Testis (tissue), 3 donors: ENCODE measurements around the gene MACO1. TPM values are rescaled to one million over a fixed set of nuclear protein-coding genes. Genes with fewer than 3 reads are reported as not detected.
"Not testable (repeated sequence)": the region's sequence is repeated elsewhere in the genome, so short reads cannot be mapped to it uniquely, and the experiment has no call there.

ENCODE experiments used
- DNase-seq: peaks from one replicate; pipeline ENCODE4 v3.0.0-alpha.2; 2019
- H3K27ac ChIP-seq, 2 donors: fragments of 200-600 bp; sonication (generic); one replicate each; pipeline ENCODE4 v1.5.1; 2019
- H3K27me3 ChIP-seq: fragments of 200-600 bp; sonication (generic); one replicate; pipeline ENCODE4 v1.5.1; 2019
- H3K36me3 ChIP-seq: fragments of 200-600 bp; sonication (generic); one replicate; pipeline ENCODE4 v1.5.1; 2017; ENCODE audit warnings: low read depth; ENCODE audit errors: missing control alignments
- H3K4me1 ChIP-seq: fragments of 200-600 bp; sonication (generic); one replicate; pipeline ENCODE4 v1.5.1; 2019
- H3K4me3 ChIP-seq, 2 donors: fragments of 200-600 bp; sonication (generic); one replicate each; pipeline ENCODE4 v1.5.1; 2017 to 2019
- H3K9me3 ChIP-seq: fragments of 200-600 bp; sonication (generic); one replicate; pipeline ENCODE4 v1.5.1; 2017
- POLR2A ChIP-seq: fragments of 450-650 bp; IDR thresholded peaks from one replicate; pipeline ENCODE4 v1.6.1; 2017; ENCODE audit warnings: antibody characterized with exemption, mild to moderate bottlenecking, moderate library complexity
- WGBS, 2 donors: methylation state at CpG; one replicate each; pipeline ENCODE4 v1.1.5; 2018; 5-methylcytosine and 5-hydroxymethylcytosine counted together
- intact Hi-C: fragments of 100-400 bp; cut with DNase I; formaldehyde crosslinking; loops from one replicate; pipeline ENCODE4 v1.15.1; 2023; ENCODE audit warnings: low total_unique reads
- polyA plus RNA-seq: library from polyadenylated mRNA; stranded (reverse); fragments of 350-450 nt; fragmentation: Illumina TruSeq; extraction: RNeasy Lipid Tissue Mini Kit (QIAGEN cat#74804); gene quantifications from one replicate; pipeline ENCODE4 v1.2.3, GENCODE V29; 2014; ENCODE audit warnings: low read depth, low replicate concordance; ENCODE audit not compliant: insufficient read depth
- total RNA-seq, 2 donors: library from RNA; depleted of rRNA; stranded (reverse); fragments of >200 nt; gene quantifications; one replicate each; pipeline ENCODE4 v1.2.3, GENCODE V29; 2016
- TF ChIP-seq, protein P1 (sequence below), 3 experiments: fragments of 450-650 bp in 2 of 3; fragments of 200-600 bp in 1 of 3; sonication (generic) in 1 of 3; IDR thresholded peaks; one replicate each; pipeline ENCODE4 v1.5.1; 2016 to 2019; ENCODE audit warnings: antibody characterized with exemption in 3 of 3, mild to moderate bottlenecking in 2 of 3, moderate library complexity in 1 of 3

MACO1 gene
- total and polyA plus RNA-seq, 3 donors from 2014 or later = 22.1 to 51.3 (median 25.4) TPM

DNA sequence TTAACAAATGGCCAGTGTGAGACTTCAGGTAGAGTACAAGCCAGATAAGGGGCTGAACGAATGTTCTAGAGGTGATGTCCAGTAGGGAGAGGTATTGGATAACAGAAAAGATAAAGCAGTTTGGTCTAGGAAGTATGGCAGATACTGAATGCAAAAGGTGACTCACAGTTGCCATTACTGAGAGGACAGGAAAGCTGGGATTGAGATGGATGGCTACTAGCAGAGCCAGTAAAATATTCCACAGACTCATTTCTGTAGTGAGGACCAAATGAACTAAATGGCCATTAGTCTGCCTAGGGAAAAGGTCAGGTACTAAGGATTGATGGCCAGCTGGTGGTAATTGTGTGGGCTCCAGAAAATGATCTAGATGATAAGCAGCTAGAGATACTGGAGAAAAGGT lies 11.5 kb downstream of the MACO1 start:
- Histone ChIP-seq H3K27ac (no peak overlapping the region), H3K9me3 (no peaks in the 10 kb centered on the region), H3K4me3 (no peak overlapping the region), H3K27me3 (no peaks in the 10 kb centered on the region), H3K36me3 (no peaks in the 10 kb centered on the region), H3K4me1 (no peaks in the 10 kb centered on the region)
- TF ChIP-seq, protein P1, sequence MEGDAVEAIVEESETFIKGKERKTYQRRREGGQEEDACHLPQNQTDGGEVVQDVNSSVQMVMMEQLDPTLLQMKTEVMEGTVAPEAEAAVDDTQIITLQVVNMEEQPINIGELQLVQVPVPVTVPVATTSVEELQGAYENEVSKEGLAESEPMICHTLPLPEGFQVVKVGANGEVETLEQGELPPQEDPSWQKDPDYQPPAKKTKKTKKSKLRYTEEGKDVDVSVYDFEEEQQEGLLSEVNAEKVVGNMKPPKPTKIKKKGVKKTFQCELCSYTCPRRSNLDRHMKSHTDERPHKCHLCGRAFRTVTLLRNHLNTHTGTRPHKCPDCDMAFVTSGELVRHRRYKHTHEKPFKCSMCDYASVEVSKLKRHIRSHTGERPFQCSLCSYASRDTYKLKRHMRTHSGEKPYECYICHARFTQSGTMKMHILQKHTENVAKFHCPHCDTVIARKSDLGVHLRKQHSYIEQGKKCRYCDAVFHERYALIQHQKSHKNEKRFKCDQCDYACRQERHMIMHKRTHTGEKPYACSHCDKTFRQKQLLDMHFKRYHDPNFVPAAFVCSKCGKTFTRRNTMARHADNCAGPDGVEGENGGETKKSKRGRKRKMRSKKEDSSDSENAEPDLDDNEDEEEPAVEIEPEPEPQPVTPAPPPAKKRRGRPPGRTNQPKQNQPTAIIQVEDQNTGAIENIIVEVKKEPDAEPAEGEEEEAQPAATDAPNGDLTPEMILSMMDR (IDR thresholded peaks at IDR 0.05) = no peak
- TF ChIP-seq POLR2A = no peak
- WGBS, 2 donors = 64 to 68% methylated on average over 1 of the region's 1 CpG
- no peak for DNase-seq
- intact Hi-C loops = loop anchor here (10.0 kb wide), 1 partner anchor 63 kb away; no protein-coding TSS in a partner anchor

DNA sequence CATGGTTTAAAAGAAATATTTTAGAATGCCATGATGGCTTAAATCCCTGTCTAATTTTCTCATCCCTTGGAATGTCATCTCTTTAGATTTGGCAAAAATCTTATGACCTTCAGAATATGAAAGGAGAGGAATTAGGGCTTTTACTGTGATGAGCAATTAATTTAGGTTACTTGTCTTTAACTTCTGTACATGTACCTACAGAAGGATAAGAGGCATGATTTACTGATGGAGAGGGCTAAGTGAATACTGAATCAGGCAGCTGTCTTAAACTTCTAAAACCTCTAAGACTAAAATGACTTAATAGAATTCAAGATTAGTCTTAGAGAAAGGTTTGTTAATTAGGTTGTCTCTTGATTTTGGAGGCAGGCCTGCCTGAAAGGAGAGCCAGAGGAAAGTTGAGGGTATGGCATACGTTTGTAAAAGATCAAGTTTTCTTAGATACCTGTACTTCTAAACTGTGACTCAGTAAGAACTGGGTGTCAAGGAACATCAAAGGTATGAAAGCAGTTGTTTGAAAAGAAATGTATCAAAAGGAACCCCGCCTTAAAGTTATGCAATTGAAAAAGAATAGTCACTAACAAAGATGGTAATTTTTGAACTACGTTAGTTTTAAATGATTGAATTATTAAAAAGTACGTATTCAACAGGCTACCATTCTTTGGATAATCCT lies 12.5 kb downstream of the MACO1 start:
- no peak overlapping the region for H3K4me3 ChIP-seq
- DNase-seq = no peak
- H3K27me3 ChIP-seq = no peaks in the 10 kb centered on the region
- no peaks in the 10 kb centered on the region for H3K9me3 ChIP-seq
- TF ChIP-seq, protein P1 (IDR thresholded peaks at IDR 0.05) = no peak
- no peak for TF ChIP-seq POLR2A
- 79 to 84% methylated on average over 4 of the region's 4 CpGs for WGBS, 2 donors
- no peaks in the 10 kb centered on the region for H3K36me3 ChIP-seq
- no peak overlapping the region for H3K27ac ChIP-seq
- H3K4me1 ChIP-seq = no peaks in the 10 kb centered on the region
- intact Hi-C loops = loop anchor here (10.0 kb wide), 1 partner anchor 62 kb away; no protein-coding TSS in a partner anchor

DNA sequence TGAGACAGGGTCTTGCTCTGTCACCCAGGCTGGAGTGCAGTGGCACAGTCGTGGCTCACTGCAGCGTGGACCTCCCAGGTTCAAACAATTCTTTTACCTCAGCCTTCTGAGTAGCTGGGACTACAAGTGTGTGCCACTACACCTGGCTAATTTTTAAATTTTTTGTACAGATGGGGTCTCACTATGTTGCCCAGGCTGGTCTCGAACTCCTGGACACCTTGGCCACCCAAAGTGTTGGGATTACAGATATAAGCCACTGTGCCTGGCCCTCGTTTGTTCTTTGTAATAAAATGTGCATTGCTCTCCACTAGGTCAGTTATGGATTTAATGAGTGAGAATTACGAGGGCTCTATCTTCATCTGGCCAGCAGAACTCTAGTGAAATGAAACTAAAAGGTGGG lies 13.9 kb downstream of the MACO1 start:
- intact Hi-C loops = loop anchor here (10.0 kb wide), 1 partner anchor 60 kb away; no protein-coding TSS in a partner anchor
- H3K27me3 ChIP-seq = not testable (repeated sequence)

DNA sequence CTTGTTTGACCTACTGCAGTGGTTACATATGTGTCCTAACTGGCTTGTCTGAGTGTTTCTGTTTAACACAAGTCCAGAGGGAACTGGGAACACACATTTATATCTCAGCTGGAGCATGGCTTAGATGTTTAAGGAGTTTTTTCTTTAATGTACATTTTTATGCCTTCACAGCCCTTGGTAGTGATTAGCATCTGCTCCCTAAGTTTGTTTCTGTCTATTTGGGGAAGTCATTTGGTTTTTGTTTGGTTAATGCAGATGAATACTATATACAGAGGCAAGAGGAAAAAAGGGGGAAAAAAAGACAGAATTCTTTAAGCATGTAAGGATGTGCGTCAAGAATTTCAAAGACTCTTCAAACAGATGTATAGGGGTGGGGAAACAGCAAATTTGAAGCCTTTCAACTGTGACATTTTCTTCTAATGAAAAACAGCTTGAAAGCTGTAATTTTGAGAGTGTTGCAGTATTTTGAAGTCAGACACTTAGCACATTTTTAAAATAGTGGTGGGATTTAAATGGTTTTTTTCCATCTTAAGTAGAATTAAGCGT lies 15.4 kb downstream of the MACO1 start:
- no peak overlapping the region for H3K4me3 ChIP-seq
- no peak for TF ChIP-seq POLR2A
- TF ChIP-seq, protein P1 (IDR thresholded peaks at IDR 0.05) = no peak
- H3K27ac ChIP-seq = no peak overlapping the region
- no peaks in the 10 kb centered on the region for H3K36me3 ChIP-seq
- no peaks in the 10 kb centered on the region for H3K9me3 ChIP-seq
- no peak for DNase-seq
- H3K27me3 ChIP-seq = no peaks in the 10 kb centered on the region
- H3K4me1 ChIP-seq = no peaks in the 10 kb centered on the region
- WGBS, 2 donors = 77 to 85% methylated on average over 2 of the region's 2 CpGs
- intact Hi-C loops = loop anchor here (10.0 kb wide), 1 partner anchor 59 kb away; no protein-coding TSS in a partner anchor

More for the DNA sequence above, 13.9 kb downstream of the MACO1 start:
- H3K9me3 ChIP-seq, H3K36me3 ChIP-seq, DNase-seq, H3K4me1 ChIP-seq, H3K27ac ChIP-seq, H3K4me3 ChIP-seq: not testable (repeated sequence)
- 88 to 94% methylated on average over 5 of the region's 5 CpGs for WGBS, 2 donors

DNA sequence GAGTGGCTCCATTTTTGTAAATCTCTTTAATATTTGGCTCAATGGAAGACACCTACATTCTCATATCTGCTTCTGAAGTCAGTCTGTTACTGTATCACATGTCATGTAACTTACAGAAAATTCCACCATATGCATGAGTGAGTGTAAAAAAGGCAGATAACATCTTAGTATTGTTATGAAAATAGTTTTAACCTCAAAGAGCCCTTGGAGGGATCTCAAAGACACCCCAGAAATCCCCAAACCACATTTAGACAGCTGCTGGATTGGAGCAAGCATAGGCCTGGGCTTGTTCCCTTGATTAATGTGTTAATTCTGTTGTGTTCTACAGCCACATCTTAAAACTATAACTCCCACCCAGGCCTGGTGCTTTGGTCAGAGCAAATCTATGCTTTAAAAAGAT lies 16.9 kb downstream of the MACO1 start:
- H3K36me3 ChIP-seq = no peaks in the 10 kb centered on the region
- H3K27ac ChIP-seq = no peak overlapping the region
- no peak for DNase-seq
- H3K4me1 ChIP-seq = no peaks in the 10 kb centered on the region
- no peaks in the 10 kb centered on the region for H3K9me3 ChIP-seq
- H3K4me3 ChIP-seq = no peak overlapping the region
- no peaks in the 10 kb centered on the region for H3K27me3 ChIP-seq
- intact Hi-C loops = loop anchor here (10.0 kb wide), 1 partner anchor 57 kb away; no protein-coding TSS in a partner anchor
- no peak for TF ChIP-seq POLR2A
- TF ChIP-seq, protein P1 (IDR thresholded peaks at IDR 0.05) = no peak
